Colonic mucosa (tissue), 4 donors: ENCODE results near the gene CAMK1. TPM values are rescaled to one million over a fixed set of nuclear protein-coding genes. Genes with fewer than 3 reads are reported as not detected.

Experiments used
- DNase-seq: peaks from one replicate; pipeline ENCODE4 v3.0.0-alpha.2; 2020
- H3K27ac ChIP-seq: fragments of 200-600 bp; one replicate; pipeline ENCODE4 v1.8.0; 2021
- H3K27me3 ChIP-seq: fragments of 200-600 bp; one replicate; pipeline ENCODE4 v1.8.0; 2021
- H3K36me3 ChIP-seq: fragments of 200-600 bp; one replicate; pipeline ENCODE4 v1.8.0; 2021
- H3K4me1 ChIP-seq: fragments of 200-600 bp; one replicate; pipeline ENCODE4 v1.8.0; 2021; ENCODE audit warnings: mild to moderate bottlenecking
- H3K4me3 ChIP-seq: fragments of 200-600 bp; one replicate; pipeline ENCODE4 v1.8.0; 2021
- H3K9ac ChIP-seq, 2 donors: one replicate each; pipeline ENCODE4 v1.7.0; 2013; ENCODE audit warnings: control low read depth in 2 of 2, low read depth in 2 of 2, low read length in 2 of 2
- H3K9me3 ChIP-seq: fragments of 200-600 bp; one replicate; pipeline ENCODE4 v1.8.0; 2021
- intact Hi-C: fragments of 100-400 bp; cut with DNase I; formaldehyde crosslinking; loops from one replicate; pipeline ENCODE4 v1.14.1; 2022
- total RNA-seq, 2 donors: library from RNA; stranded (reverse); fragmentation: NEBNext Ultra II Directional in 1 of 2; extraction: Animal tissue kit (Norgen Biotek cat#: 25700) in 1 of 2; gene quantifications; one replicate each; pipeline ENCODE4 v1.2.1, GENCODE V29; 2021
- TF ChIP-seq, protein P1 (sequence below): fragments of 200-600 bp; IDR thresholded peaks from one replicate; pipeline ENCODE4 v1.8.0; 2022; ENCODE audit warnings: antibody characterized with exemption, mild to moderate bottlenecking
- donor health status: healthy.
- donor health status: DM: no; HTN: no; CAD: no.
- donor health status: DM: no; HTN: no; CAD: no.

Gene CAMK1
- total RNA-seq, 2 donors from 2014 or later = 7.8 to 16.5 TPM

DNA sequence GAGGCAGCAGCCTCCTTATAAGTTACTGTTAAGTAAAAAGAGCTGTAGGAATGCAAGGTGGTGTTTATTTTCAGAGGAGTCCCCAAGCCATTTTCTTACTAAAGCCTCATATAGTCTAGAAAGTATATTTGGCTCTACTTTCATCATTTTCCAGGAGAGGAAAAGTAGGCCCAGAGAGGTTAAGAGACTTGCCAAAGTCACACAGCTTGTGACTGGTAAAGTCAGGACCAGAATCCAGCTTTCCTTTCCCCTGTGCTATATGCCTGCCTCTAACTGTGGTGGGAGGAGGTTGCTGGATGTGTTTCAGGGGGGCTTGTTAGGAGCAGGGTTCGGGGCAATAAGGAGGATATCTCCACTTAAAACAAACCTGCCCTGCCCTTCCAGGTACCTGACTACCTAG is 27.2 kb downstream of the CAMK1 start:
- H3K9me3 ChIP-seq = no peaks in the 10 kb centered on the region
- H3K36me3 ChIP-seq = peaks cover 44% of the 10 kb centered on the region
- no peak for DNase-seq
- H3K9ac ChIP-seq = no peak overlapping the region
- TF ChIP-seq, protein P1, sequence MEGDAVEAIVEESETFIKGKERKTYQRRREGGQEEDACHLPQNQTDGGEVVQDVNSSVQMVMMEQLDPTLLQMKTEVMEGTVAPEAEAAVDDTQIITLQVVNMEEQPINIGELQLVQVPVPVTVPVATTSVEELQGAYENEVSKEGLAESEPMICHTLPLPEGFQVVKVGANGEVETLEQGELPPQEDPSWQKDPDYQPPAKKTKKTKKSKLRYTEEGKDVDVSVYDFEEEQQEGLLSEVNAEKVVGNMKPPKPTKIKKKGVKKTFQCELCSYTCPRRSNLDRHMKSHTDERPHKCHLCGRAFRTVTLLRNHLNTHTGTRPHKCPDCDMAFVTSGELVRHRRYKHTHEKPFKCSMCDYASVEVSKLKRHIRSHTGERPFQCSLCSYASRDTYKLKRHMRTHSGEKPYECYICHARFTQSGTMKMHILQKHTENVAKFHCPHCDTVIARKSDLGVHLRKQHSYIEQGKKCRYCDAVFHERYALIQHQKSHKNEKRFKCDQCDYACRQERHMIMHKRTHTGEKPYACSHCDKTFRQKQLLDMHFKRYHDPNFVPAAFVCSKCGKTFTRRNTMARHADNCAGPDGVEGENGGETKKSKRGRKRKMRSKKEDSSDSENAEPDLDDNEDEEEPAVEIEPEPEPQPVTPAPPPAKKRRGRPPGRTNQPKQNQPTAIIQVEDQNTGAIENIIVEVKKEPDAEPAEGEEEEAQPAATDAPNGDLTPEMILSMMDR = no peak
- no peak overlapping the region for H3K27ac ChIP-seq
- H3K27me3 ChIP-seq = no peaks in the 10 kb centered on the region
- H3K4me3 ChIP-seq = no peak overlapping the region
- H3K4me1 ChIP-seq = no peaks in the 10 kb centered on the region
- intact Hi-C loops = no loop called here

DNA sequence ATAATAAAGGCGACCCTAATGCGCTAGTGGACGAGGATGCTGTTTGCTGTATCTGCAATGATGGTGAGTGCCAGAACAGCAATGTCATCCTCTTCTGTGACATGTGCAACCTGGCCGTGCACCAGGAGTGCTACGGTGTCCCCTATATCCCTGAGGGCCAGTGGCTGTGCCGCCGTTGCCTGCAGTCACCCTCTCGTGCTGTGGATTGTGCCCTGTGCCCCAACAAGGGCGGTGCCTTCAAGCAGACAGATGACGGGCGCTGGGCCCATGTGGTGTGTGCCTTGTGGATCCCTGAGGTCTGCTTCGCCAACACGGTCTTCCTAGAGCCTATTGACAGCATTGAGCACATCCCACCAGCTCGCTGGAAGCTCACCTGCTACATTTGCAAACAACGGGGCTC is 30.6 kb downstream of the CAMK1 start:
- Histone ChIP-seq H3K9me3 (no peaks in the 10 kb centered on the region), H3K36me3 (peaks cover 24% of the 10 kb centered on the region), H3K27ac (no peak overlapping the region), H3K9ac (no peak overlapping the region), H3K4me3 (no peak overlapping the region), H3K4me1 (no peaks in the 10 kb centered on the region), H3K27me3 (no peaks in the 10 kb centered on the region)
- DNase-seq = no peak
- TF ChIP-seq, protein P1 = no peak
- intact Hi-C loops = no loop called here

DNA sequence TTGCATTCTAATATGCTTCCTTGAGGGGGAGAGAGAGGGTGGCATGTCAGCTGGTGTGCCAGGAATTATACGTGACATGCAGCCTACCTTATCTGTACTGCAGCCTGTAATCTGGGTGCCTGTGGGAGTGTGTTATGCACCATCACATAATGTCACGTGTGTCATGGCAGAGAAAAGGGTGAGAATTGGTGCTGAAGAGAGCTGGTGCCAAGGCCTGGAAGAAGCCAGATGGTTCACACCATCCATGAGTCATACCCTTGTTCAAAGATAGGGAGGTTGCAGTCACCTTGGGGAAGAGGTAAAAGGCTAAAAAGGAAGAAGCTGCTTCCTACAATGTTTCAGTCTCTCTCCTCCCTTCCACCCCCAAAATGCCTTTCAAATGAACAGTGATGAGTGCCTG is 32.9 kb downstream of the CAMK1 start:
- intact Hi-C loops = no loop called here
- no peak overlapping the region for H3K27ac ChIP-seq
- H3K9ac ChIP-seq = no peak overlapping the region
- H3K4me1 ChIP-seq = peaks cover 14% of the 10 kb centered on the region
- no peak for DNase-seq
- no peak overlapping the region for H3K4me3 ChIP-seq
- TF ChIP-seq, protein P1 = no peak
- H3K9me3 ChIP-seq = no peaks in the 10 kb centered on the region
- no peaks in the 10 kb centered on the region for H3K27me3 ChIP-seq
- peaks cover 16% of the 10 kb centered on the region for H3K36me3 ChIP-seq

DNA sequence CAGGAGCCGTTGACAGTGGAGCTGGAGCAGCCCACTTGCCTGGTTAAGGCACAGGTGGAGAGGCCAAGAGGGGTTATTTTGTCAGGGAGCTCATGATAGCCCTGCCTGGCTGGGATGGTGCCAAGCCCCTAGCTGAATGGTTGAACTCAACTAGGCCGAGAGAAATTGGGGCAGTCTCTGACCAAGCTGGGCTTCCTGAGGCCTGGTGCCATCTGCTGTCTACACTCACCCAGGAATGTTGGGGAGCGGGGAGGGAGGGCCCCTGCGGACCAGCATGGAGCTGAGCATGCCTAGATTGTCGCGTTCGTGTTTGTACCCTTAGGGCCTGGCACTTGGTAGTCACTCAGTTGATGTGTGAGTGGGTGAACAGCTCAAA is 37.0 kb downstream of the CAMK1 start:
- TF ChIP-seq, protein P1 = no peak
- no peak overlapping the region for H3K27ac ChIP-seq
- intact Hi-C loops = no loop called here
- no peaks in the 10 kb centered on the region for H3K36me3 ChIP-seq
- H3K9ac ChIP-seq = peak overlapping the region; percentile 48 to 80
- no peaks in the 10 kb centered on the region for H3K9me3 ChIP-seq
- peaks cover 17% of the 10 kb centered on the region for H3K4me1 ChIP-seq
- peak overlapping the region; percentile 100 for H3K4me3 ChIP-seq
- no peak for DNase-seq
- H3K27me3 ChIP-seq = no peaks in the 10 kb centered on the region

DNA sequence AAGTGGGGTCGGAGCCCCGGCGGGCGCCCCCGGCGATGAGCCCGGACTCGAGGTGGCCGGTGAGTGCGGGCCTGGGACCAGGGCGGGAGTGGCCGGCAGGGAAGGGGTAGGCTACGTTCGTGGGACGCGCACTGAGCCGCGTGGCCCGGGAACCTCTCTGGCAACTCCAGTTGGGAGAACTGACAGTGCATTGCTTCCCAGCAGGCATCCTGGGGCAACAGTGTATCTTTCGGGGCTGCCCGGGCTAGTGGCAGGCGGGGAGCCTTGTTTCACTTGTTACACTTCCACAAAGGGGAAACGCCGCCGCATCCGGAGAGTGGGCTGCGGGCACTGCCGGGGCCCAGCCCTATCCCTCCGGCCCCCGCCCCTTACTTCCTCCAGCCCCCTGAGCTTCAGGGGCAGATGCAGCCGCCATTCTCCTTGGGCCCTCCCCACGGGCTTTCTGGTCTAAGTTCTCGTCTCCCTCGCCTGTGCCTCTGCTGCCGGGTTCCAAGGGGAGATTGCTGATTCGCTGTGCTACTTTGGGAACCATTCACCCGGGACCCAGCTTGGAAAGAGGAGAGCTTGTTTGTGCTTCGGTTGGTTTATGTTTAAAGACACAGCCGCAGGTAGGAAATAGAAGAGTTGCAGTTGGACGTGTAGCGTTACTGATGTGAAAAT is 37.5 kb downstream of the CAMK1 start:
- peak overlapping the region; percentile 48 to 80 for H3K9ac ChIP-seq
- TF ChIP-seq, protein P1 = no peak
- peak; percentile 34 for DNase-seq
- peak overlapping the region; percentile 95 for H3K27ac ChIP-seq
- no peaks in the 10 kb centered on the region for H3K27me3 ChIP-seq
- peak overlapping the region; percentile 100 for H3K4me3 ChIP-seq
- peaks cover 17% of the 10 kb centered on the region for H3K4me1 ChIP-seq
- intact Hi-C loops = no loop called here
- H3K9me3 ChIP-seq = no peaks in the 10 kb centered on the region
- H3K36me3 ChIP-seq = no peaks in the 10 kb centered on the region
